ENCODE data around the gene ANKS1A.

- no peak for TF ChIP-seq CTCF (conservative IDR thresholded peaks at IDR 0.05)
- no peak for TF ChIP-seq ZFX (IDR thresholded peaks at IDR 0.05)
Observed at GRCh38 chr6:34979994-34980393, 90.9 kb downstream of the ANKS1A start.

Measured in C4-2B (cell line).